ENCODE measurements around the gene TAF1B. TPM values are rescaled to one million over a fixed set of nuclear protein-coding genes. Genes with fewer than 3 reads are reported as not detected.

TAF1B gene
- total RNA-seq (2022; extraction: Qiagen RNA extraction; ENCODE audit: low read depth), result 23.5 to 46.1 TPM (median 24.8 TPM) in 5 replicates

GRCh38 chr2:9843229-9844035 is at the start of gene TAF1B:
TAF1B (plus strand) TSS chr2:9843474; CDS start chr2:9843542, 68 bp downstream.

GRCh38 chr2:9951522-9952285 is 108.4 kb downstream of the TAF1B start, which contains the start of gene GRHL1:
GRHL1 (plus strand) TSS chr2:9951693; CDS start chr2:9951834, 141 bp downstream.

Other genes starting within 250 kb of the TAF1B start
- 623 to 677 TPM (median 635 TPM) in 5 replicates for gene YWHAQ, start 212.5 kb upstream of the TAF1B start, total RNA-seq (2022; extraction: Qiagen RNA extraction; ENCODE audit: low read depth)
- gene GRHL1, start 108.2 kb downstream of the TAF1B start, total RNA-seq (2022; extraction: Qiagen RNA extraction; ENCODE audit: low read depth), result 0.77 to 1.6 TPM (median 0.81 TPM) in 5 replicates
- 2.7 to 5.5 TPM (median 4.5 TPM) in 5 replicates for gene KLF11, start 200.1 kb downstream of the TAF1B start, total RNA-seq (2022; extraction: Qiagen RNA extraction; ENCODE audit: low read depth)
- gene CYS1, start 236.9 kb downstream of the TAF1B start, total RNA-seq (2022; extraction: Qiagen RNA extraction; ENCODE audit: low read depth), result 0.90 to 1.3 TPM (median 1.1 TPM) in 5 replicates

All from A549 treated with CpdA at 1 μM for 4 hours (cell line).